Type B pancreatic cell (in vitro differentiated cells): ENCODE measurements around the gene PKIB. TPM values are rescaled to one million over a fixed set of nuclear protein-coding genes. Genes with fewer than 3 reads are reported as not detected.
"Not testable (repeated sequence)": the region's sequence is repeated elsewhere in the genome, so short reads cannot be mapped to it uniquely, and the experiment has no call there.

Source experiments
- DNase-seq: peaks from one replicate; pipeline ENCODE4 v3.0.0; 2021; ENCODE audit warnings: mixed read lengths; ENCODE audit not compliant: unreplicated experiment; ENCODE audit errors: extremely low spot score
- H3K27ac Mint-ChIP-seq: 2 replicates; pipeline ENCODE4 v1.8.0; 2021; ENCODE audit warnings: mild to moderate bottlenecking, mixed read lengths
- H3K27me3 Mint-ChIP-seq: 2 replicates; pipeline ENCODE4 v1.8.0; 2021; ENCODE audit warnings: mixed read lengths
- H3K36me3 Mint-ChIP-seq: 2 replicates; pipeline ENCODE4 v1.8.0; 2021; ENCODE audit warnings: mixed read lengths
- H3K4me1 Mint-ChIP-seq: one replicate; pipeline ENCODE4 v1.8.0; 2021; ENCODE audit warnings: mixed read lengths; ENCODE audit not compliant: unreplicated experiment
- H3K4me3 Mint-ChIP-seq: 2 replicates; pipeline ENCODE4 v1.8.0; 2021; ENCODE audit warnings: mild to moderate bottlenecking, mixed read lengths
- H3K9me3 Mint-ChIP-seq: 2 replicates; pipeline ENCODE4 v1.8.0; 2021; ENCODE audit warnings: mixed read lengths
- CTCF ChIP-seq: fragments of 200-600 bp; sonication (generic); conservative IDR thresholded peaks from 2 replicates; pipeline ENCODE4 v1.5.0; 2021; ENCODE audit warnings: antibody characterized with exemption, mild to moderate bottlenecking
- total RNA-seq: library from RNA; stranded (reverse); gene quantifications from 2 replicates; pipeline ENCODE4 v1.2.1, GENCODE V29; 2021; ENCODE audit warnings: low replicate concordance

Gene PKIB
- total RNA-seq, 1 donor from 2014 or later = 31.7 TPM

GRCh38 chr6:122631571-122632249 is 21.5 kb downstream of the PKIB start:
- Mint-ChIP-seq H3K27ac (no peak overlapping the region), H3K4me3 (no peak overlapping the region), H3K4me1 (peaks cover 10% of the 10 kb centered on the region), H3K9me3 (no peaks in the 10 kb centered on the region), H3K27me3 (no peaks in the 10 kb centered on the region), H3K36me3 (peaks cover 4% of the 10 kb centered on the region)
- no peak for TF ChIP-seq CTCF
- DNase-seq = no peak

GRCh38 chr6:122640366-122640765 is 30.2 kb downstream of the PKIB start:
- Mint-ChIP-seq H3K36me3 (peaks cover 18% of the 10 kb centered on the region), H3K27ac (peak overlapping the region; percentile 54), H3K27me3 (no peaks in the 10 kb centered on the region), H3K9me3 (no peaks in the 10 kb centered on the region), H3K4me3 (no peak overlapping the region), H3K4me1 (peaks cover 3% of the 10 kb centered on the region)
- DNase-seq = no peak
- no peak for TF ChIP-seq CTCF

GRCh38 chr6:122641819-122642218 is 31.6 kb downstream of the PKIB start:
- Mint-ChIP-seq H3K4me3 (no peak overlapping the region), H3K27ac (no peak overlapping the region), H3K36me3 (peaks cover 21% of the 10 kb centered on the region), H3K4me1 (peaks cover 3% of the 10 kb centered on the region), H3K9me3 (no peaks in the 10 kb centered on the region), H3K27me3 (no peaks in the 10 kb centered on the region)
- DNase-seq = no peak
- TF ChIP-seq CTCF = no peak

- not testable (repeated sequence) for DNase-seq, H3K9me3 Mint-ChIP-seq, H3K4me3 Mint-ChIP-seq, H3K27me3 Mint-ChIP-seq, H3K4me1 Mint-ChIP-seq
- H3K27ac Mint-ChIP-seq = peak overlapping the region; percentile 52
- peaks cover 21% of the 10 kb centered on the region for H3K36me3 Mint-ChIP-seq
These were observed 32.4 kb downstream of the PKIB start for GRCh38 chr6:122642604-122643003.

- H3K27me3 Mint-ChIP-seq = no peaks in the 10 kb centered on the region
- peak overlapping the region; percentile 8 for H3K27ac Mint-ChIP-seq
- H3K4me1 Mint-ChIP-seq = peaks cover 3% of the 10 kb centered on the region
- no peak for DNase-seq
- no peak for TF ChIP-seq CTCF
- peaks cover 6% of the 10 kb centered on the region for H3K36me3 Mint-ChIP-seq
- H3K4me3 Mint-ChIP-seq = no peak overlapping the region
- no peaks in the 10 kb centered on the region for H3K9me3 Mint-ChIP-seq
These were observed 35.1 kb downstream of the PKIB start for GRCh38 chr6:122645256-122645655.

GRCh38 chr6:122647765-122648164 is 37.6 kb downstream of the PKIB start:
- H3K9me3 Mint-ChIP-seq = peaks cover 5% of the 10 kb centered on the region
- no peaks in the 10 kb centered on the region for H3K4me1 Mint-ChIP-seq
- H3K27ac Mint-ChIP-seq = no peak overlapping the region
- no peak for TF ChIP-seq CTCF
- no peak for DNase-seq
- peaks cover 4% of the 10 kb centered on the region for H3K36me3 Mint-ChIP-seq
- no peak overlapping the region for H3K4me3 Mint-ChIP-seq
- no peaks in the 10 kb centered on the region for H3K27me3 Mint-ChIP-seq
